NB4 (cell line): ENCODE results near the gene DIRAS1.

Experiments
- CTCF ChIP-seq: IDR thresholded peaks from one replicate; pipeline ENCODE4 v1.5.1; 2012; ENCODE audit warnings: low read depth, low read length
- MAX ChIP-seq: IDR thresholded peaks from 2 replicates; pipeline ENCODE4 v1.6.1; 2011; ENCODE audit warnings: low read depth, low read length
- MYC ChIP-seq: IDR thresholded peaks from 2 replicates; pipeline ENCODE4 v1.6.1; 2011; ENCODE audit warnings: low read depth, low read length
- POLR2A ChIP-seq: IDR thresholded peaks from 2 replicates; pipeline ENCODE4 v1.6.1; 2011; ENCODE audit warnings: mild to moderate bottlenecking; ENCODE audit not compliant: insufficient read length; ENCODE audit errors: extremely low read depth

- TF ChIP-seq POLR2A (no peak), CTCF (no peak), MYC (no peak), MAX (no peak)
Observed at GRCh38 chr19:2732883-2733282, 11.7 kb upstream of the DIRAS1 start.
